Activated naive CD4-positive, alpha-beta T cell treated with anti-CD3 and anti-CD28 coated beads, Interleukin-2, amount 10 ng/mL, durations not matched to agents 7 days and 5 days (primary cell): Measurements from ENCODE around the gene TNRC18.
"Not testable (repeated sequence)": the region's sequence is repeated elsewhere in the genome, so short reads cannot be mapped to it uniquely, and the experiment has no call there.

ENCODE experiments used
- CTCF ChIA-PET: fragments of 350-600 bp; sonication (Branson Sonifier 250); formaldehyde crosslinking; loops from one replicate; lab custom pipeline; 2021; ENCODE audit warnings: antibody characterized with exemption; lab: Charles Lee
- DNase-seq: peaks from one replicate; pipeline ENCODE4 v3.0.0-alpha.2; 2020
- H3K27ac Mint-ChIP-seq: one replicate; pipeline ENCODE4 v1.8.0; 2021; ENCODE audit warnings: mild to moderate bottlenecking, moderate library complexity, mixed read lengths
- H3K27me3 Mint-ChIP-seq: one replicate; pipeline ENCODE4 v1.8.0; 2021; ENCODE audit warnings: mild to moderate bottlenecking, mixed read lengths
- H3K36me3 Mint-ChIP-seq: one replicate; pipeline ENCODE4 v1.8.0; 2021; ENCODE audit warnings: mixed read lengths
- H3K4me1 Mint-ChIP-seq: one replicate; pipeline ENCODE4 v1.8.0; 2021; ENCODE audit warnings: mixed read lengths
- H3K4me3 Mint-ChIP-seq: one replicate; pipeline ENCODE4 v1.8.0; 2021; ENCODE audit warnings: mild to moderate bottlenecking, moderate library complexity, mixed read lengths
- H3K9me3 Mint-ChIP-seq: one replicate; pipeline ENCODE4 v1.8.0; 2021; ENCODE audit warnings: mixed read lengths

The TNRC18 gene

GRCh38 chr7:5318613-5319012 lies 105.0 kb downstream of the TNRC18 start:
- peaks cover 21% of the 10 kb centered on the region for H3K9me3 Mint-ChIP-seq
- DNase-seq, CTCF ChIA-PET, H3K27ac Mint-ChIP-seq, H3K27me3 Mint-ChIP-seq, H3K4me1 Mint-ChIP-seq, H3K4me3 Mint-ChIP-seq: not testable (repeated sequence)
- H3K36me3 Mint-ChIP-seq, result peaks cover 61% of the 10 kb centered on the region

GRCh38 chr7:5315761-5316160 lies 107.9 kb downstream of the TNRC18 start:
- no peaks in the 10 kb centered on the region for H3K4me1 Mint-ChIP-seq
- H3K9me3 Mint-ChIP-seq, result peaks cover 19% of the 10 kb centered on the region
- no peak overlapping the region for H3K4me3 Mint-ChIP-seq
- no peak overlapping the region for H3K27ac Mint-ChIP-seq
- peaks cover 51% of the 10 kb centered on the region for H3K36me3 Mint-ChIP-seq
- H3K27me3 Mint-ChIP-seq, result no peaks in the 10 kb centered on the region
- no peak for DNase-seq
- CTCF ChIA-PET, result interaction anchor here (0.6 kb wide), 1 partner anchor 139 kb away, joined by 3 read pairs; no protein-coding TSS in a partner anchor

GRCh38 chr7:5314864-5315263 lies 108.8 kb downstream of the TNRC18 start:
- CTCF ChIA-PET, result no interaction called here
- Mint-ChIP-seq H3K4me3 (no peak overlapping the region), H3K27ac (no peak overlapping the region), H3K36me3 (peaks cover 43% of the 10 kb centered on the region), H3K4me1 (no peaks in the 10 kb centered on the region), H3K9me3 (peaks cover 16% of the 10 kb centered on the region), H3K27me3 (no peaks in the 10 kb centered on the region)
- no peak for DNase-seq

- H3K4me3 Mint-ChIP-seq, DNase-seq, H3K9me3 Mint-ChIP-seq, H3K4me1 Mint-ChIP-seq, CTCF ChIA-PET, H3K27me3 Mint-ChIP-seq, H3K27ac Mint-ChIP-seq: not testable (repeated sequence)
- H3K36me3 Mint-ChIP-seq, result peaks cover 31% of the 10 kb centered on the region
Measured at GRCh38 chr7:5313076-5313885, 110.4 kb downstream of the TNRC18 start.

GRCh38 chr7:5312276-5313070 lies 111.2 kb downstream of the TNRC18 start:
- CTCF ChIA-PET, H3K4me1 Mint-ChIP-seq, DNase-seq, H3K27me3 Mint-ChIP-seq, H3K4me3 Mint-ChIP-seq, H3K9me3 Mint-ChIP-seq, H3K27ac Mint-ChIP-seq: not testable (repeated sequence)
- H3K36me3 Mint-ChIP-seq, result peaks cover 28% of the 10 kb centered on the region

- H3K36me3 Mint-ChIP-seq, result peaks cover 20% of the 10 kb centered on the region
- no peak for DNase-seq
- no peak overlapping the region for H3K4me3 Mint-ChIP-seq
- no peaks in the 10 kb centered on the region for H3K27me3 Mint-ChIP-seq
- CTCF ChIA-PET, result no interaction called here
- no peak overlapping the region for H3K27ac Mint-ChIP-seq
- H3K9me3 Mint-ChIP-seq, result no peaks in the 10 kb centered on the region
- H3K4me1 Mint-ChIP-seq, result no peaks in the 10 kb centered on the region
Measured at GRCh38 chr7:5310822-5311405, 112.7 kb downstream of the TNRC18 start.

DNA sequence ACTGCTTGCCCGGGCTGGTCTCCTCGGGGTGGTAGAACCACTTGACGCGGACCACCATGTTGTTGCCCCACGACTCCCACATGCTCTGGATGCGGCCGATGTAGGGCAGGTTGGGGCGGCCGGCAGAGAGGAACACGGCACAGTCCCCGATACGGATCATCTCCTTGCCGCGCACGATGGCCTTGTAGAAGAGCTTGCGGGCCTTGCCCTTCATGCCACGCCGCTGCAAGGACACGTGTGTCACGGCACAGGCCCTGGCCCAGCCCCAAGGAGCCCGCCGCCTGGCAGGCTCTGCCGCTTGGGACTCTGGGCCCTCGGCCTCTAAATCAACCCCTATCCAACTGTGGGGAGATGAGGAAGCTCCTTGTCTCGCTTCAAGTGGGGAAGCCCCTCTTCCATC lies 114.5 kb downstream of the TNRC18 start:
- Mint-ChIP-seq H3K4me3 (no peak overlapping the region), H3K4me1 (no peaks in the 10 kb centered on the region), H3K9me3 (no peaks in the 10 kb centered on the region), H3K36me3 (peaks cover 14% of the 10 kb centered on the region), H3K27me3 (no peaks in the 10 kb centered on the region), H3K27ac (no peak overlapping the region)
- CTCF ChIA-PET, result no interaction called here
- DNase-seq, result no peak

DNA sequence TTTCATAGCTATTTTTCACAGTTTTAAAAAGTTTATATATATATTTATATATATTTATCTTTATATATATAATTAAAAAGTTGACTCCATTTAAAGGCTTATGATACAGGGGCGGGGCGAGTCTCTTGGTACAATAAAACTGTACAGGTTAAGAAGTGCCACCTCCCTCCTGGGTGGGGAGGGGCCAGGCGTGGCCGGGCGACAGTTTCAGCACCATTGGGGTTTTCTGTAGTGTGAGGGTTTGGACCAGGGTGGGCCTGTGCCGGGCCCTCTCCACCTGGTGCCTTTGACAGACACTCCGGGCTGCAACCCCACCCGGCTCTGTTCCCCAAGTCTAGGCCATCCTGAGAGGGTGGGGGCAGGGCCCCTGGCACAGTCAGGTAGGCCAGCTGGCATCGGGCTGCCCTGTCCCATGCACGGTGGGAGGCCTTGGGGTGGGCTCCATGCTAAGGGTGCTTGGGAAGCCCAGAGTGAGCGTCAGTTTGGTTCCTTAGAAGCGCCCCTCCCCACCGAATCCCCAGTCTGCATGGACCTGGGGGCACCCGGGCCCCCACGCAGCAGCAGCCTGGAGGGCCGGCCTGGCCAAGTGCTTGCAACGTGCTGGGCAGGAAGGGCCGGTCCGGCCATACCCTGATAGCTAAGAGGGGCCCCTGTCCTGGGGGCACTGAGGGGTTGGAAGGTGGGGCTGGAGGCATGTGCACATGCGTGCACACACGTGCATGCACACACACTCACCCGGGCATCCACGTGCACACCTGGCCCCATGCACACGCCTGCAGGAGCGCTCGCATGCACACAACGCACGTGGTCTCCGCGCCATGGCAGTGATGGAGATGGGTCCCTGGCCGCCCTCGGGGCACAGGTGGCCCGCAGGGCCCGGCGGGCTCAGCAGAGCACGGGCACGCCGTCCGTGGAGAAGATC lies 116.2 kb downstream of the TNRC18 start:
- CTCF ChIA-PET, H3K4me1 Mint-ChIP-seq, H3K27ac Mint-ChIP-seq, H3K9me3 Mint-ChIP-seq, DNase-seq, H3K27me3 Mint-ChIP-seq, H3K4me3 Mint-ChIP-seq: not testable (repeated sequence)
- peaks cover 14% of the 10 kb centered on the region for H3K36me3 Mint-ChIP-seq

GRCh38 chr7:5305050-5305449 lies 118.6 kb downstream of the TNRC18 start:
- H3K4me1 Mint-ChIP-seq, H3K9me3 Mint-ChIP-seq, H3K27ac Mint-ChIP-seq, DNase-seq, CTCF ChIA-PET, H3K36me3 Mint-ChIP-seq, H3K4me3 Mint-ChIP-seq: not testable (repeated sequence)
- peaks cover 25% of the 10 kb centered on the region for H3K27me3 Mint-ChIP-seq

DNA sequence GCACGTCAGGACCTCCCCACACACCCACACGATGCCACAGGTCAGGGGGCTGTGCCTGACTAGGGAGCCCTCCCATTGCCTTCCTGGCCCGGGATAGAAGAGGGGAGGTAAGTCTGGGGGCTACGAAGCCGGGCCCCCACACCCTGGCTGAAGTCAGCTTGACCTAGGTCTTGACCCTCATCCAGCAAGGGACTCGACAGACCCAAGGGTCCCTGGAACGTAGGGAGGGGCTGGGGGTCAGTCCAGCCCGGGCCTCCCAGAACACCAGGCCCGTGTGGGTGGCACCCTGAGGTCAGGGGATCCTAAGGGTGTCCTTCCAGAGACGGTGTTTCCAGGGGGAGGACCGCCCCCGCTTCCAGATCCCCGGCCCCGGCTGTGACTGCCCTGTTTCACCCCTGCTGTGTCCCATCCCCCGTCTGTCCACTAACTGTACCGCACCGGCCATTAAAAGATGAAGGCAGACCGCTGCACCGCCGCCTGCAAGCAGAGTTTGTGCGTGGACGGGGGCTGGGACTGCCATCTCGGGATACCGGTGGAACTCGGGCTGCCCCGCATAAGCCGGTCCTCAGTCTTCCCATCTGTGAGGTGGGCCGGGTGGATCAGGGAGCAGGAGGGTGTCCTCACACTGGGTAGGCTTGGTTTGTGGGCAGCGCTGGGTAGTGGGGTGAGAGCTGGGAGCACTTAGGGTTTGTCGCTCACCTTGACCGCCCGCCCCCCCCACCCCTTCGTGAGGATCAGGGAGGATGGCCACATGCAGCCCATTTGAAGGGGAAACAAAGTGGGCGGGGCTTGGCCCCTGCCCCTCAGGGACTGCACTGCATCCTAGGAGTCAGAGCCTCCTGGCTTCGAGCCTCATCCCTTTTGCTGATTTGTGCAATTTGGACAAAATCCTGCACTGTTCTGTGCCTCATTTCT lies 119.8 kb downstream of the TNRC18 start:
- Mint-ChIP-seq H3K9me3 (no peaks in the 10 kb centered on the region), H3K27ac (no peak overlapping the region), H3K27me3 (peaks cover 36% of the 10 kb centered on the region), H3K4me1 (no peaks in the 10 kb centered on the region), H3K36me3 (peaks cover 4% of the 10 kb centered on the region), H3K4me3 (no peak overlapping the region)
- no peak for DNase-seq
- CTCF ChIA-PET, result no interaction called here

GRCh38 chr7:5303061-5303460 lies 120.6 kb downstream of the TNRC18 start:
- no peak for DNase-seq
- Mint-ChIP-seq H3K27ac (peak overlapping the region; percentile 19), H3K9me3 (no peaks in the 10 kb centered on the region), H3K36me3 (no peaks in the 10 kb centered on the region), H3K4me3 (no peak overlapping the region), H3K27me3 (peaks cover 44% of the 10 kb centered on the region), H3K4me1 (no peaks in the 10 kb centered on the region)
- CTCF ChIA-PET, result no interaction called here

- no peaks in the 10 kb centered on the region for H3K36me3 Mint-ChIP-seq
- no peak for DNase-seq
- H3K27ac Mint-ChIP-seq, result no peak overlapping the region
- H3K9me3 Mint-ChIP-seq, result no peaks in the 10 kb centered on the region
- peaks cover 49% of the 10 kb centered on the region for H3K27me3 Mint-ChIP-seq
- CTCF ChIA-PET, result no interaction called here
- no peaks in the 10 kb centered on the region for H3K4me1 Mint-ChIP-seq
- H3K4me3 Mint-ChIP-seq, result no peak overlapping the region
Measured at GRCh38 chr7:5302577-5302976, 121.1 kb downstream of the TNRC18 start.

DNA sequence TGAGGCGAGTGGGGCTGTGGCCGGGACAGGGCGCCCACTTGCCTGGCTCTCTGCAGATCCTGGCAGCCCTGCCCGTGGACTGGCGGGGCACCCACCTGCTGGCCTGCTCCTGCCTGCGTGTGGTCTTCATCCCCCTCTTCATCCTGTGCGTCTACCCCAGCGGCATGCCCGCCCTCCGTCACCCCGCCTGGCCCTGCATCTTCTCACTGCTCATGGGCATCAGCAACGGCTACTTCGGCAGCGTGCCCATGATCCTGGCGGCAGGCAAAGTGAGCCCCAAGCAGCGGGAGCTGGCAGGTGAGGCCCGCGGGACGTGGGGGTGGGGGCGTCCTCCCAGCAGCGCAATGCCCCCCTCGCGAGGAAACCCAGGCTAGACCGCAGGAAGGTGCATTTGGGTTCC lies 123.3 kb downstream of the TNRC18 start:
- Mint-ChIP-seq H3K27ac (no peak overlapping the region), H3K27me3 (peaks cover 69% of the 10 kb centered on the region), H3K4me3 (no peak overlapping the region), H3K4me1 (peaks cover 12% of the 10 kb centered on the region), H3K36me3 (no peaks in the 10 kb centered on the region), H3K9me3 (no peaks in the 10 kb centered on the region)
- CTCF ChIA-PET, result no interaction called here
- DNase-seq, result no peak
